PC-3 (cell line): Measurements from ENCODE around the gene MYH7B. TPM values are rescaled to one million over a fixed set of nuclear protein-coding genes. Genes with fewer than 3 reads are reported as not detected.

Source experiments
- ATAC-seq: fragments of 200-7000 bp; cut with Tn5 transposase; 2 replicates; pipeline ENCODE4 v1.9.1; 2020; ENCODE audit warnings: mild to moderate bottlenecking, moderate library complexity
- BruUV-seq: library from RNA; stranded (reverse); fragments of 400-500 nt; replicated peaks from 2 replicates; lab custom pipeline; 2021; lab: Mats Ljungman, UMichigan
- CTCF ChIA-PET: fragments of 300-600 bp; sonication (Branson Sonifier 250); formaldehyde crosslinking; loops from one replicate; lab custom pipeline; 2022; ENCODE audit warnings: antibody characterized with exemption; lab: Charles Lee
- POLR2A ChIA-PET: fragments of 300-600 bp; sonication (Branson Sonifier 250); formaldehyde crosslinking; loops from one replicate; lab custom pipeline; 2022; ENCODE audit warnings: antibody characterized with exemption; ENCODE audit not compliant: unreplicated experiment; lab: Charles Lee
- DNase-seq: peaks from one replicate; pipeline ENCODE4 v3.0.0-alpha.2; 2015
- H2AFZ ChIP-seq: fragments of 300-600 bp; sonication (generic); 2 replicates; pipeline ENCODE4 v1.6.0; 2016; ENCODE audit warnings: antibody characterized with exemption, low read length
- H3F3A ChIP-seq: fragments of 300-600 bp; sonication (generic); one replicate; pipeline ENCODE4 v1.6.0; 2017; ENCODE audit warnings: antibody characterized with exemption, low read length, control low read depth, mild to moderate bottlenecking; ENCODE audit not compliant: unreplicated experiment
- H3K27ac ChIP-seq: fragments of 300-600 bp; sonication (generic); 2 replicates; pipeline ENCODE4 v1.5.1; 2016; ENCODE audit warnings: mild to moderate bottlenecking, low read length
- H3K27me3 ChIP-seq: fragments of 300-600 bp; sonication (generic); 2 replicates; pipeline ENCODE4 v1.6.1; 2016; ENCODE audit warnings: low read length, mixed read lengths
- H3K36me3 ChIP-seq: fragments of 300-600 bp; sonication (generic); 2 replicates; pipeline ENCODE4 v1.6.1; 2016; ENCODE audit warnings: low read depth, mixed run types, low read length, mixed read lengths
- H3K4me1 ChIP-seq: fragments of 300-600 bp; sonication (generic); 2 replicates; pipeline ENCODE4 v1.5.1; 2016; ENCODE audit warnings: low read length; ENCODE audit not compliant: insufficient read depth
- H3K4me2 ChIP-seq: fragments of 300-600 bp; sonication (generic); 2 replicates; pipeline ENCODE4 v1.6.0; 2016; ENCODE audit warnings: low read length
- H3K4me3 ChIP-seq: fragments of 300-600 bp; sonication (generic); 2 replicates; pipeline ENCODE4 v1.5.1; 2016; ENCODE audit warnings: mild to moderate bottlenecking, low read length, mixed read lengths
- H3K79me2 ChIP-seq: fragments of 300-600 bp; sonication (generic); 2 replicates; pipeline ENCODE4 v1.6.1; 2017; ENCODE audit warnings: low read length, mixed read lengths
- H3K9ac ChIP-seq: fragments of 300-600 bp; sonication (generic); 2 replicates; pipeline ENCODE4 v1.6.0; 2016; ENCODE audit warnings: mild to moderate bottlenecking, low read length
- H3K9me2 ChIP-seq: fragments of 300-600 bp; sonication (generic); replicated peaks from 2 replicates; pipeline ENCODE4 v1.6.1; 2016; ENCODE audit warnings: mixed run types, low read length, mixed read lengths
- H3K9me3 ChIP-seq: fragments of 300-600 bp; sonication (generic); 2 replicates; pipeline ENCODE4 v1.6.1; 2016; ENCODE audit warnings: low read length, mixed read lengths
- H4K20me1 ChIP-seq: fragments of 300-600 bp; sonication (generic); 2 replicates; pipeline ENCODE4 v1.6.1; 2016; ENCODE audit warnings: low read length, mixed read lengths
- EZH2 ChIP-seq: fragments of 300-600 bp; sonication (generic); IDR thresholded peaks from one replicate; pipeline ENCODE4 v1.6.1; 2017; ENCODE audit warnings: antibody characterized with exemption, mild to moderate bottlenecking, low read length; ENCODE audit not compliant: unreplicated experiment
- EZH2phosphoT487 ChIP-seq: fragments of 300-600 bp; sonication (generic); IDR thresholded peaks from 2 replicates; pipeline ENCODE4 v1.6.1; 2018; ENCODE audit warnings: mild to moderate bottlenecking, antibody characterized with exemption, low read length, borderline replicate concordance
- intact Hi-C: fragments of 100-400 bp; cut with micrococcal nuclease; formaldehyde crosslinking; loops from 2 replicates; pipeline ENCODE4 v1.9.0; 2023
- total RNA-seq: library from RNA; depleted of rRNA; stranded (reverse); fragments of >200 nt; gene quantifications from 2 replicates; pipeline ENCODE4 v1.2.3, GENCODE V29; 2014
- TF ChIP-seq, protein P1 (sequence below): fragments of 300-600 bp; sonication (generic); conservative IDR thresholded peaks from 2 replicates; pipeline ENCODE4 v1.5.1; 2017; ENCODE audit warnings: antibody characterized with exemption, low read depth, mild to moderate bottlenecking, low read length

MYH7B gene
- total RNA-seq, 1 experiment from 2014 or later, result 0.04 TPM

DNA sequence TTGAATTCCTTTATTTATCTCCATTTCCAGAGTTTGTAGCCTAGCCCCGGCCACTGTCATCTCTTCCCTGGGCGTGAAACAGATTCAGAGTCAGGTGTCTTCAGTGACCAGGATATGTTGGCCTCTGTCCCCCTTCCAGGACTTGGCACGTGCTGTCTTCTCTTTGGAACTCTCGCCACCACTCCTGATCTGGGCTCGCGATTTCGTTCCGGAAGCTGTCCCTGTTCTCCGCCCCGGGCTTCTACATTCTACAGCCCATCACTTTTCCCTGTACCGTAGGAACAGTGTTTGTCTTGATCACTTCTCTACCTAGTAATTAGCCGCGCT is 801 bp upstream of the MYH7B start:
- intact Hi-C loops, result loop anchor here (1.0 to 2.0 kb wide), 2 partner anchors 48 to 81 kb away; no protein-coding TSS in a partner anchor
- H3K27ac ChIP-seq, result peak overlapping the region; percentile 67
- DNase-seq (peak; percentile 38), ATAC-seq (peak; percentile 23)
- H3K9ac ChIP-seq, result peak overlapping the region; percentile 89
- POLR2A ChIA-PET, result interaction anchor here (0.7 kb wide), 1 partner anchor 11 kb away, joined by 3 read pairs; no protein-coding TSS in a partner anchor
- no peaks in the 10 kb centered on the region for H3K9me3 ChIP-seq
- CTCF ChIA-PET, result interaction anchor here (1.5 kb wide), 2 partner anchors 47 to 81 kb away, joined by 4 to 30 read pairs; no protein-coding TSS in a partner anchor
- H3K4me1 ChIP-seq, result peaks cover 17% of the 10 kb centered on the region
- TF ChIP-seq, protein P1, sequence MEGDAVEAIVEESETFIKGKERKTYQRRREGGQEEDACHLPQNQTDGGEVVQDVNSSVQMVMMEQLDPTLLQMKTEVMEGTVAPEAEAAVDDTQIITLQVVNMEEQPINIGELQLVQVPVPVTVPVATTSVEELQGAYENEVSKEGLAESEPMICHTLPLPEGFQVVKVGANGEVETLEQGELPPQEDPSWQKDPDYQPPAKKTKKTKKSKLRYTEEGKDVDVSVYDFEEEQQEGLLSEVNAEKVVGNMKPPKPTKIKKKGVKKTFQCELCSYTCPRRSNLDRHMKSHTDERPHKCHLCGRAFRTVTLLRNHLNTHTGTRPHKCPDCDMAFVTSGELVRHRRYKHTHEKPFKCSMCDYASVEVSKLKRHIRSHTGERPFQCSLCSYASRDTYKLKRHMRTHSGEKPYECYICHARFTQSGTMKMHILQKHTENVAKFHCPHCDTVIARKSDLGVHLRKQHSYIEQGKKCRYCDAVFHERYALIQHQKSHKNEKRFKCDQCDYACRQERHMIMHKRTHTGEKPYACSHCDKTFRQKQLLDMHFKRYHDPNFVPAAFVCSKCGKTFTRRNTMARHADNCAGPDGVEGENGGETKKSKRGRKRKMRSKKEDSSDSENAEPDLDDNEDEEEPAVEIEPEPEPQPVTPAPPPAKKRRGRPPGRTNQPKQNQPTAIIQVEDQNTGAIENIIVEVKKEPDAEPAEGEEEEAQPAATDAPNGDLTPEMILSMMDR, result no peak
- no peak for TF ChIP-seq EZH2phosphoT487
- H3K79me2 ChIP-seq, result peaks cover 22% of the 10 kb centered on the region
- H3K4me3 ChIP-seq, result peak overlapping the region; percentile 76
- no TSS peak for BruUV-seq
- peak overlapping the region; percentile 80 for H2AFZ ChIP-seq
- peaks cover 4% of the 10 kb centered on the region; the same call in 1 of the 2 replicates for H3K36me3 ChIP-seq
- H3K9me2 ChIP-seq, result no peaks in the 10 kb centered on the region
- H3K4me2 ChIP-seq, result peak overlapping the region; percentile 90
- no peaks in the 10 kb centered on the region for H3K27me3 ChIP-seq
- H3F3A ChIP-seq, result no peaks in the 10 kb centered on the region
- H4K20me1 ChIP-seq, result no peaks in the 10 kb centered on the region

DNA sequence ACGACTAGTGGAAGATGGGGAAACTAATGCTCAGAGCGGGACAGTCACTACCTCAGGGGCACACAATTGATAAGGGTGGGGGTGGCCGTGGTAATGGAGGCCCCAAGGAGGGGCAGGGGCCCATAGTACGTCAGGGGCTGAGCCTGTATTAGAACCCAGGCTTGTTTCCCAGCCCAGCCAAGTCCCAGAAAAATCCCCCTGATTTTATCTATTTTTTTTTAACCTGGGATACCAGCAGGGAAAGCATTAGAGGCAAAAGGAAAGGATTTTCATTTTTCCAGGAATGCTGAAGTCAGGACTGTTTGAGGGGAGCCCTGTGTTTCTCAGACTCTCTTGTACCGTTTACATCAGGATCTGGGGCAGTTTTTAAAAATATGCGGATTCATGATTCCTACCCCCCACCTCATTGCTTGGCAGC is 382 bp downstream of the MYH7B start:
- Histone ChIP-seq H3K4me1 (peaks cover 17% of the 10 kb centered on the region), H3K4me3 (peak overlapping the region; percentile 76), H3K27me3 (no peaks in the 10 kb centered on the region), H4K20me1 (no peaks in the 10 kb centered on the region), H3K9me2 (no peaks in the 10 kb centered on the region), H3K36me3 (no peaks in the 10 kb centered on the region), H3K4me2 (peak overlapping the region; percentile 90), H3K9ac (peak overlapping the region; percentile 89), H2AFZ (peak overlapping the region; percentile 80), H3K79me2 (peaks cover 22% of the 10 kb centered on the region), H3K9me3 (no peaks in the 10 kb centered on the region), H3K27ac (no peak overlapping the region), H3F3A (no peaks in the 10 kb centered on the region)
- intact Hi-C loops, result no loop called here
- ATAC-seq, result no peak
- TF ChIP-seq EZH2phosphoT487 (no peak), EZH2 (no peak)
- TF ChIP-seq, protein P1, result no peak
- ChIA-PET CTCF (interaction anchor here (0.5 to 1.5 kb wide), 7 partner anchors 15 to 307 kb away, joined by 3 to 30 read pairs (median 7); partner anchors contain the start of genes ACSS2 and GGT7), POLR2A (interaction anchor here (0.6 to 1.0 kb wide), 3 partner anchors 81 to 919 kb away, joined by 4 to 5 read pairs (median 4); no protein-coding TSS in a partner anchor)
- BruUV-seq, result no TSS peak
- no peak for DNase-seq

DNA sequence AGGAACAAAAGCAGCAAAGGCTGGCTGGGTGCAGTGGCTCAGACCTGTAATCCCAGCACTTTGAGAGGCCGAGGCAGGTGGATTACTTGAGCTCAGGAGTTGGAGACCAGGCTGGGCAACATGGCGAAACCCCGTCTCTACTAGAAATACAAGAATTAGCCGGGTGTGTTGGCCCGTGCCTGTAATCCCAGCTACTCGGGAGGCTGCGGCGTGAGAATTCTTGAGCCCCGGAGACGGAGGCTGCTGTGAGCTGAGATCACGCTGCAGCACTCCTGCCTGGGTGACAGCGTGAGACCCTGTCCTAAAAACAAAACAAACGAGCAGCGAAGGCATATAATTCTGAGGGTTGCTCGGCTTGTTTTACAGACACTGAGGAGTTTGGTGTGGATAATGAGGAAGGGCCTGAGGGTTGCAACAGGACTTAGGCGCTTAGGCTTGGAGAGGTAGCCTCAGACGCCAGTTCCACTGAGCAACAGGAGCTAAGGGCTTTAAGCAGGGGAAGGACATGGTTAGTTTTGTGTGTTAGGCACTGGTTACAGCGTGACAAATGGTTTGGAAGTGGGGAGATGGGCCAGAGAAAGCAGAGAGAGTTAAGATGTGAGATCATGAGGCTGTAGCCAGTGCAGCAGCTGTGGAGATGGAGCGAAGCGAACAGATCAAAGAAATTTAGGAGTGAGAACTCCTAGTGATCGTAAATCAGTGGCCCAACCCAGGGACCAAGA is 1.2 kb downstream of the MYH7B start:
- peaks cover 17% of the 10 kb centered on the region for H3K4me1 ChIP-seq
- H3K9me2 ChIP-seq, result no peaks in the 10 kb centered on the region
- no peak for ATAC-seq
- ChIA-PET POLR2A (no interaction called here), CTCF (interaction anchor here (0.6 kb wide), 1 partner anchor 65 kb away, joined by 15 read pairs; no protein-coding TSS in a partner anchor)
- no peaks in the 10 kb centered on the region for H3K36me3 ChIP-seq
- no peak for DNase-seq
- no peak overlapping the region for H3K9ac ChIP-seq
- H3F3A ChIP-seq, result no peaks in the 10 kb centered on the region
- H3K4me2 ChIP-seq, result no peak overlapping the region
- H4K20me1 ChIP-seq, result no peaks in the 10 kb centered on the region
- H3K9me3 ChIP-seq, result no peaks in the 10 kb centered on the region
- peaks cover 22% of the 10 kb centered on the region for H3K79me2 ChIP-seq
- intact Hi-C loops, result no loop called here
- H2AFZ ChIP-seq, result no peak overlapping the region
- H3K4me3 ChIP-seq, result no peak overlapping the region
- no peak overlapping the region for H3K27ac ChIP-seq
- TF ChIP-seq EZH2phosphoT487 (no peak), EZH2 (no peak)
- TF ChIP-seq, protein P1, result no peak
- no TSS peak for BruUV-seq
- no peaks in the 10 kb centered on the region for H3K27me3 ChIP-seq
